ENCODE results near the gene VPS8. TPM values are rescaled to one million over a fixed set of nuclear protein-coding genes. Genes with fewer than 3 reads are reported as not detected.

Gene VPS8
- total RNA-seq, 1 experiment from 2014 or later: 37.6 TPM

- Histone ChIP-seq H3K9me2 (ENCODE audit: insufficient read depth) (no peaks in the 10 kb centered on the region), H3K4me3 (replicated peaks in 1 of 2; ENCODE audit: low read depth in 1 of 2, low read length in 2 of 2) (no peak overlapping the region), H3K27me3 (ENCODE audit: insufficient read depth, low read length) (no peaks in the 10 kb centered on the region), H3K4me1 (ENCODE audit: control insufficient read depth in 1 of 2, insufficient read depth in 2 of 2, low read length in 2 of 2) (no peaks in the 10 kb centered on the region), H2AFZ (ENCODE audit: low read depth, low read length, poor library complexity, severe bottlenecking) (no peak overlapping the region), H3K9ac (ENCODE audit: low read length) (no peak overlapping the region), H3K9me3 (ENCODE audit: control insufficient read depth in 1 of 2, insufficient read depth in 1 of 2, low read depth in 1 of 2, low read length in 2 of 2) (no peaks in the 10 kb centered on the region), H3K79me2 (ENCODE audit: insufficient read depth, low read length) (no peaks in the 10 kb centered on the region), H4K20me1 (ENCODE audit: insufficient read depth) (no peaks in the 10 kb centered on the region), H3K36me3 (ENCODE audit: control insufficient read depth in 1 of 2, insufficient read depth in 2 of 2, low read length in 2 of 2) (no peaks in the 10 kb centered on the region), H3K4me2 (ENCODE audit: low read length) (no peak overlapping the region), H3K27ac (ENCODE audit: low read depth, low read length) (no peak overlapping the region)
- no peak for TF ChIP-seq POLR2A (IDR thresholded peaks at IDR 0.05; ENCODE audit: borderline replicate concordance, extremely low read depth, insufficient read depth, insufficient read length)
- TF ChIP-seq EGR1 (IDR thresholded peaks at IDR 0.05; ENCODE audit: low read depth): no peak
- no peak for TF ChIP-seq EZH2phosphoT487 (IDR thresholded peaks at IDR 0.05; ENCODE audit: borderline replicate concordance)
- no peak for TF ChIP-seq FOSL1 (IDR thresholded peaks at IDR 0.05; ENCODE audit: low read depth)
- TF ChIP-seq ZBTB33 (IDR thresholded peaks at IDR 0.05; ENCODE audit: extremely low read depth, insufficient replicate concordance, low read length): no peak
- no peak for TF ChIP-seq JUND (IDR thresholded peaks at IDR 0.05)
- TF ChIP-seq, protein P1, sequence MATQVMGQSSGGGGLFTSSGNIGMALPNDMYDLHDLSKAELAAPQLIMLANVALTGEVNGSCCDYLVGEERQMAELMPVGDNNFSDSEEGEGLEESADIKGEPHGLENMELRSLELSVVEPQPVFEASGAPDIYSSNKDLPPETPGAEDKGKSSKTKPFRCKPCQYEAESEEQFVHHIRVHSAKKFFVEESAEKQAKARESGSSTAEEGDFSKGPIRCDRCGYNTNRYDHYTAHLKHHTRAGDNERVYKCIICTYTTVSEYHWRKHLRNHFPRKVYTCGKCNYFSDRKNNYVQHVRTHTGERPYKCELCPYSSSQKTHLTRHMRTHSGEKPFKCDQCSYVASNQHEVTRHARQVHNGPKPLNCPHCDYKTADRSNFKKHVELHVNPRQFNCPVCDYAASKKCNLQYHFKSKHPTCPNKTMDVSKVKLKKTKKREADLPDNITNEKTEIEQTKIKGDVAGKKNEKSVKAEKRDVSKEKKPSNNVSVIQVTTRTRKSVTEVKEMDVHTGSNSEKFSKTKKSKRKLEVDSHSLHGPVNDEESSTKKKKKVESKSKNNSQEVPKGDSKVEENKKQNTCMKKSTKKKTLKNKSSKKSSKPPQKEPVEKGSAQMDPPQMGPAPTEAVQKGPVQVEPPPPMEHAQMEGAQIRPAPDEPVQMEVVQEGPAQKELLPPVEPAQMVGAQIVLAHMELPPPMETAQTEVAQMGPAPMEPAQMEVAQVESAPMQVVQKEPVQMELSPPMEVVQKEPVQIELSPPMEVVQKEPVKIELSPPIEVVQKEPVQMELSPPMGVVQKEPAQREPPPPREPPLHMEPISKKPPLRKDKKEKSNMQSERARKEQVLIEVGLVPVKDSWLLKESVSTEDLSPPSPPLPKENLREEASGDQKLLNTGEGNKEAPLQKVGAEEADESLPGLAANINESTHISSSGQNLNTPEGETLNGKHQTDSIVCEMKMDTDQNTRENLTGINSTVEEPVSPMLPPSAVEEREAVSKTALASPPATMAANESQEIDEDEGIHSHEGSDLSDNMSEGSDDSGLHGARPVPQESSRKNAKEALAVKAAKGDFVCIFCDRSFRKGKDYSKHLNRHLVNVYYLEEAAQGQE (IDR thresholded peaks at IDR 0.05; ENCODE audit: low read depth): no peak
- no peak for TF ChIP-seq CTCF (IDR thresholded peaks at IDR 0.05 in 2 of 3, conservative IDR thresholded peaks at IDR 0.05 in 1 of 3; ENCODE audit: borderline replicate concordance in 1 of 3, insufficient read depth in 1 of 3, low read depth in 2 of 3, low read length in 2 of 3)
- no peak for TF ChIP-seq CBX3 (IDR thresholded peaks at IDR 0.05; ENCODE audit: low read depth)
- no peak for TF ChIP-seq ZFX (IDR thresholded peaks at IDR 0.05)
- TF ChIP-seq TCF7L2 (IDR thresholded peaks at IDR 0.05; ENCODE audit: borderline replicate concordance, extremely low read depth, insufficient read depth, insufficient read length): no peak
- no peak for TF ChIP-seq CEBPB (IDR thresholded peaks at IDR 0.05; ENCODE audit: low read depth)
- no peak for TF ChIP-seq ATF3 (IDR thresholded peaks at IDR 0.05)
- TF ChIP-seq, protein P2, sequence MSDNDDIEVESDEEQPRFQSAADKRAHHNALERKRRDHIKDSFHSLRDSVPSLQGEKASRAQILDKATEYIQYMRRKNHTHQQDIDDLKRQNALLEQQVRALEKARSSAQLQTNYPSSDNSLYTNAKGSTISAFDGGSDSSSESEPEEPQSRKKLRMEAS (IDR thresholded peaks at IDR 0.05): no peak
- TF ChIP-seq RAD21 (IDR thresholded peaks at IDR 0.05; ENCODE audit: low read depth): no peak
- TF ChIP-seq ZNF274 (IDR thresholded peaks at IDR 0.05; ENCODE audit: low read depth, low read length): no peak
- TF ChIP-seq ELF1 (IDR thresholded peaks at IDR 0.05; ENCODE audit: borderline replicate concordance, low read depth): no peak
- no peak for TF ChIP-seq SRF (IDR thresholded peaks at IDR 0.05; ENCODE audit: low read depth)
- DNase-seq (ENCODE audit: low read depth, low spot score) (no peak), ATAC-seq (no peak)
- RAD21 ChIA-PET (ENCODE audit: low non-redundant PET in 1 of 2, low total read pairs in 2 of 2, uncharacterized antibody in 2 of 2, unreplicated experiment in 2 of 2): no interaction called here
- POLR2A ChIA-PET: no interaction called here
- intact Hi-C loops (cut with micrococcal nuclease): no loop called here
- no TSS peak for BruUV-seq (replicated peaks)
- CTCF ChIA-PET: no interaction called here
These were observed 251.5 kb downstream of the VPS8 start for GRCh38 chr3:185063431-185063830.

Data from HCT116 (cell line).